GM15510 (cell line): ENCODE data around the gene FOXRED1.
A peak's percentile ranks its signal among the peaks of the same experiment; 100 is the strongest.

Source experiments
- POLR2A ChIP-seq: IDR thresholded peaks from 3 replicates; pipeline ENCODE4 v1.6.1; 2011; ENCODE audit warnings: borderline replicate concordance; ENCODE audit not compliant: insufficient read length; ENCODE audit errors: extremely low read depth

FOXRED1 gene

DNA sequence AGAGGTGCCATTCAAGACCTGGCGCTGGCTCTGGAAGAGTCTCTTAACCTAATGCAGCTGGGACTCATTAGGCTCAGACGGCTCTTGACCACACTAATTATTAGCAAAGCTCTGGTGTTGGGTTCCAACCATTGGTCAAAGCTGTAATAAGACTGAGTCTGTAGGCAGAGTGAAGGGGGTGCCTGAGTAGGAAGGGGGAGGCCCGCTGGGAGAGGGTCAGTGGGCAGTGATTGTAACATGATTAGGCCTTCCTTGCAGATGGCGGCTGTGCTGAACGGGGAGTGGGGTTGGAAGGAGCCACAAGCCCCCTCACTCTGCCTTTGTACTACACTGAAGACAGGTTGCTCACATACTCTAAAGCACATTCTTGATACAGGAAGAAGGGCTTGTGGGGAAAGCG lies 5.5 kb upstream of the FOXRED1 start:
- no peak for TF ChIP-seq POLR2A

DNA sequence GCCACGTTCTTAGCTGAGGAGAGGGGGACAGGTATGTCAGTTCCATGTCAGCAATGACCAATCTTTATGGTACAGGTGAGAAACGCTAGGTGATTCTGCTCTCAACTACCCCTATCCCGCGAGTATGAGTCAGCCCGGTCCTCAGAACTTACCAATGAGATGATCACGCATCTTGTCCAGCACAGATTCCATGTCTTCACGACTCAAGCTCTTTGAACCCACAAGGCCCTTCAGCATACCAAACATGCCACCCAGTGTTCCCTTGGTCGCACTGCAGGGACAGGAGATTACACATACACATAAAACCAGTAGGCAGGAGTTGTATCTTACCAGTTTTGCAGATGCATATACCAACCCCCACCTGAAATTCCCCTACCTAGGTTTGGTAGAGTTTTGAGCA lies 3.1 kb upstream of the FOXRED1 start:
- no peak for TF ChIP-seq POLR2A

GRCh38 chr11:126267650-126268049 lies 1.3 kb upstream of the FOXRED1 start:
- TF ChIP-seq POLR2A: no peak

DNA sequence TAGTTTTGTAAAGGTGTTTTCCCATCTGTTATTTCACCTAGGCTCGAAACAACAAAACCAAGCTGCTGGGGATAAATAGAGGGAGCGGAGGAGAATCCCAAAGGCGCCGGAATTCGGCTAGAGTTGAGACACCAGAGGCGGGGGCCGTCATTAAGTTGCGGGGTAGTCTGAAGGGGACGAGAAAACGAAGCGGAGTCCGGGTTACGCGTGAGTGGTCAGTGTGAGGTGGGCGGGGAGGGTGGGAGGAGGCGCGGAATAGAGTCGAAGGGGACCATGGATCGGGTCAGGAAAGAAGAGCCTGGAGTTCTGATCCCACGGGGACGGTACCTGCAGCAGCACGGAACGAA lies 620 bp upstream of the FOXRED1 start:
- no peak for TF ChIP-seq POLR2A

DNA sequence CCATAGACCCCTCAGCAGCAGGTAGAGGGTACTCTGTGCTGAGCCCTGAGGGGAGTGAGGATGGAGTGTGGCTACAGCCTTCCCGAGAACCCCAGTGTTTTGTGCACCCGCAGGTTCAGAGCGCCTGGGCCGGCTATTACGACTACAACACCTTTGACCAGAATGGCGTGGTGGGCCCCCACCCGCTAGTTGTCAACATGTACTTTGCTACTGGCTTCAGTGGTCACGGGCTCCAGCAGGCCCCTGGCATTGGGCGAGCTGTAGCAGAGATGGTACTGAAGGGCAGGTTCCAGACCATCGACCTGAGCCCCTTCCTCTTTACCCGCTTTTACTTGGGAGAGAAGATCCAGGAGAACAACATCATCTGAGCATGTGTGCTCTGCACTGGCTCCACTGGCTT lies 8.4 kb downstream of the FOXRED1 start:
- no peak for TF ChIP-seq POLR2A

- no peak for TF ChIP-seq POLR2A
Measured at GRCh38 chr11:126277780-126278179, 8.8 kb downstream of the FOXRED1 start.

DNA sequence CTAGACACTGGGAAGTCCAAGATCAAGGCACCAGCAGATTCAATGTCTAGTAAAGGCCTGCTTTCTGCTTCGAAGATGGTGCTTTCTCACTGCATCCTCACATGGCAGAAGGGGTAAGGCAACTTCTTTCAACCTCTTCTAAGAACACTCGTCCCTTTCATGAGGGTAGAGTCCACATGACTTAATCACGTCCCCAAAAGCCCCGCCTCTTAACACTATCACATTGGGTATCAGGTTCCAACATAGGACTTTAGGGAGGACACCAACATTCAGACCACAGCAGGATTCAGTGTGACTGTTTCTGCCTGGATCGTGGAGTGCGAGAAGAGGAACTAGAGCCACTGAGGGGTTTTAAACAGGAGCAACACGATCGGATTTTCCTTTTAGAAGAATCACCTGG lies 10.2 kb downstream of the FOXRED1 start:
- no peak for TF ChIP-seq POLR2A

DNA sequence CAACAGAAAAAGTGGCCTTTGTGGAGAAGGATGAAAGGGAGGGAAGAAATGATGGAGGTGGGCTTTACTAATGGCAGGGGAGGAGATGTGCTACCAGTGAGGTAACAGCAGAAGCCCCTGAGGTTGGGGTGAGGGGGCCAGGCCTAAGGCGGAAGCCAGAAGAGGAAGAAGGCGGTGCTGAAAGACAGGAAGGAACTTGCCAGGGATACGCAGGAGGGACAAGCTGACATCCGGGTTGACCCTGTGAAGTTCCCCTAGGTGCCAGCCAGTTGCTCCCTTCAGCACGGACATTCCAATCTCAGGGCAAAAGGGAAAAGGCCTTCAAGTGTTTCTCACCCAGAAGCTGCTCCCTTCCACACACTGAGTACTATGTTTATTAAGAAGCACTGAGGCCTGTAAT lies 11.6 kb downstream of the FOXRED1 start:
- TF ChIP-seq POLR2A: no peak

DNA sequence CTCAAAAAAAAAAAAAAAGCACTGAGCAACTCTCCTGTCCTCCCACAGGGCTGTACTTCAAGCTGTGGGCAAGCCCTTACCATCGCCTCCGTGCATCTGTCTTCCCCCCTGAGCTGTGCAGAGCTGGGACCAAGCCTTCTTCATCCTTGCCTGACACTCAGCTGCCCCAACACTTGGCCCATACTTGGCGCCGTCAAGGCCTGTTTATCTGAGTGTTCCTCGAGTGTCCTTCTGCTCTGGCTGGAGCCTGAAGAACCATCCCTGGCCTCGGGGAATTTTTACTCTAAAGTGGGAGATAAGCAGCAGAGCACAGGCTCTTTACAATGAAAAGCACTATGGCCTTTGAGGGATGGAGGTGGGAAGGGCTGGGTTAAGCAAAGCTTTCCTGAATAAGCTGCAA lies 12.3 kb downstream of the FOXRED1 start:
- TF ChIP-seq POLR2A: no peak

GRCh38 chr11:126281666-126282175 lies 12.8 kb downstream of the FOXRED1 start:
- no peak for TF ChIP-seq POLR2A

DNA sequence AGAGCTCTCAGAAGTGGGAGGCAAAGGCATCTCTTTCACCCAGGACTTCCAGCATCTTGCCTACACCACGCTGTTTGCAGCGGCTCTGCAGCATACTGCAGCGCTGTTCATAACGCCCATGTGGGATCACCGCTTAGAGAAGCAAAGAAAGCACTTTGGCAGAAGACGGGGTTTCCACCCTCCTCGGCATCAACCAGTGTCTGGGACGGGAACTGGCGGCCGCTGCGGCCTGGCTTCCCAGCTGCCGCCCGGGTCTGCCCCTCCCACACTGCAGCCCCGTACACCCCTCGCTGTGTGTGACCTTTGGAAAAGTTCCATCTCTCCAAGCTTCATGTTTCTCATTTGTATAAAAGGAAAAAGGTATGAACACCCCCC lies 13.4 kb downstream of the FOXRED1 start:
- no peak for TF ChIP-seq POLR2A

GRCh38 chr11:126282736-126283591 lies 14.0 kb downstream of the FOXRED1 start, which contains the start of gene TIRAP:
TIRAP (plus strand) TSS chr11:126283093; CDS start chr11:126290895, 7,802 bp downstream.
- peak; percentile 78 for TF ChIP-seq POLR2A

GRCh38 chr11:126284829-126285228 lies 15.9 kb downstream of the FOXRED1 start:
- no peak for TF ChIP-seq POLR2A

GRCh38 chr11:126288237-126288636 lies 19.3 kb downstream of the FOXRED1 start:
- no peak for TF ChIP-seq POLR2A

DNA sequence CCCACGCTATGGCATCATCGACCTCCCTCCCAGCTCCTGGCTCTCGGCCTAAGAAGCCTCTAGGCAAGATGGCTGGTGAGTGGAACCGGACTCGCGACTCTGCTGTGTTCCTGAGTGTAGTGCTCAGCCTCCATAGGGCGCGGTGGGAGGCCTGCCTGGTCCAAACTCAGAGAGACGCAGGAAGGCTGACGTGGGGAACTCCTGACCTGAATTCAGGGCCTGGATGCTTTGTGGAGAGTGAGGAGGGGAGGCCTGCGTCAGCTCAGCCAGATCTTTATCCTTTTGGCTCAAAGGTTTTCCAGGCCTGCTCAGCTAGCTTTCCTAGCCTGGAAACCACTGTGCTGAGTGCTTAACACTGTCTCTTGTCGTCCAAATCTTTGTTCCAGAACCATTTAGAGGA lies 21.9 kb downstream of the FOXRED1 start:
- no peak for TF ChIP-seq POLR2A

- TF ChIP-seq POLR2A: no peak
Measured at GRCh38 chr11:126293726-126294125, 24.8 kb downstream of the FOXRED1 start.
